K562 (cell line): Measurements from ENCODE around the gene MEIS2. TPM values are rescaled to one million over a fixed set of nuclear protein-coding genes. Genes with fewer than 3 reads are reported as not detected.

Source experiments
- ATAC-seq: fragments of 200-7000 bp; cut with Tn5 transposase; 3 replicates; pipeline ENCODE4 v1.9.1; 2020; ENCODE audit warnings: moderate library complexity
- BruUV-seq: library from RNA; stranded (reverse); fragments of 400-500 nt; replicated peaks from 2 replicates; lab custom pipeline; 2021; lab: Mats Ljungman, UMichigan
- CTCF ChIA-PET: fragments of 300-600 bp; formaldehyde crosslinking; extraction: SDS; loops from one replicate; lab custom pipeline; 2021; ENCODE audit warnings: low intra/inter-chr PET ratio; lab: Yijun Ruan, JAX
- POLR2A ChIA-PET: fragments of 300-600, 350-650 bp; sonication (Branson Sonifier 250); formaldehyde crosslinking; extraction: SDS; loops from one replicate; lab custom pipeline; 2021; ENCODE audit warnings: antibody characterized with exemption, inconsistent platforms; lab: Yijun Ruan, JAX
- DNase-seq, 4 experiments: peaks; one replicate each; pipeline versions ENCODE4 v3.0.0 to v3.0.0-alpha.2; 2011 to 2018; ENCODE audit warnings: low spot score in 3 of 4, mixed read lengths in 3 of 4; ENCODE audit errors: extremely low read depth in 1 of 4
- FAIRE-seq: peaks from 2 replicates; lab custom pipeline; 2011; peaks lifted over from hg19 to GRCh38; lab: Jason Lieb, UNC
- H2AFZ ChIP-seq: 2 replicates; pipeline ENCODE4 v1.6.0; 2011; ENCODE audit warnings: low read depth, low read length, control low read depth, inconsistent platforms
- H3K27ac ChIP-seq: fragments of 200-600 bp; 3 replicates; pipeline ENCODE4 v1.8.0; 2011; ENCODE audit warnings: low read depth, mild to moderate bottlenecking, control low read depth, inconsistent platforms, low read length, moderate library complexity, mixed read lengths; ENCODE audit errors: extremely low read depth
- H3K27me3 ChIP-seq, 2 experiments: fragments of 300-600 bp in 1 of 2; 2 replicates in 1 of 2; 3 replicates in 1 of 2; pipeline versions ENCODE4 v1.6.0 to v1.8.0; 2011; ENCODE audit warnings: inconsistent platforms in 2 of 2, low read length in 2 of 2, mild to moderate bottlenecking in 1 of 2, mixed read lengths in 1 of 2, moderate library complexity in 1 of 2; ENCODE audit not compliant: control insufficient read depth in 2 of 2, insufficient read depth in 2 of 2
- H3K36me3 ChIP-seq: fragments of 300-600 bp; 3 replicates; pipeline ENCODE4 v1.8.0; 2011; ENCODE audit warnings: mild to moderate bottlenecking, low read length, inconsistent platforms; ENCODE audit not compliant: control insufficient read depth, insufficient read depth
- H3K4me1 ChIP-seq, 2 experiments: fragments of 200-600 bp in 1 of 2; replicated peaks in 1 of 2; 2 replicates in 1 of 2; 3 replicates in 1 of 2; pipeline versions ENCODE4 v1.5.1 to v1.8.0; 2011; ENCODE audit warnings: inconsistent platforms in 2 of 2, low read length in 2 of 2, mild to moderate bottlenecking in 1 of 2, mixed read lengths in 1 of 2, moderate library complexity in 1 of 2; ENCODE audit not compliant: control insufficient read depth in 2 of 2, insufficient read depth in 2 of 2
- H3K4me2 ChIP-seq: 2 replicates; pipeline ENCODE4 v1.6.1; 2011; ENCODE audit warnings: low read length, control low read depth, inconsistent platforms, mixed read lengths; ENCODE audit not compliant: insufficient read depth
- H3K4me3 ChIP-seq: fragments of 200-600 bp; sonication (generic), shearing (Covaris generic); 2 replicates; pipeline ENCODE4 v1.5.1; 2016; ENCODE audit warnings: control low read depth, inconsistent platforms
- H3K79me2 ChIP-seq: fragments of 200-600 bp; 3 replicates; pipeline ENCODE4 v1.8.0; 2011; ENCODE audit warnings: low read length, inconsistent platforms; ENCODE audit not compliant: control insufficient read depth, insufficient read depth
- H3K9ac ChIP-seq, 2 experiments: 2 replicates each; pipeline versions ENCODE4 v1.6.0 to v1.6.1; 2011; ENCODE audit warnings: low read depth in 2 of 2, low read length in 2 of 2, control low read depth in 1 of 2, inconsistent platforms in 1 of 2, mild to moderate bottlenecking in 1 of 2, mixed read lengths in 1 of 2; ENCODE audit not compliant: insufficient read depth in 1 of 2
- H3K9me1 ChIP-seq: one replicate; pipeline ENCODE4 v1.6.0; 2011; ENCODE audit warnings: inconsistent platforms, mild to moderate bottlenecking, low read length, moderate library complexity; ENCODE audit not compliant: control insufficient read depth, insufficient read depth
- H3K9me3 ChIP-seq: replicated peaks from 2 replicates; pipeline ENCODE4 v1.5.1; 2011; ENCODE audit warnings: low read depth, low read length, inconsistent platforms; ENCODE audit not compliant: control insufficient read depth, insufficient read depth
- H4K20me1 ChIP-seq: replicated peaks from 2 replicates; pipeline ENCODE4 v1.6.1; 2011; ENCODE audit warnings: low read length, inconsistent platforms, mixed read lengths; ENCODE audit not compliant: control insufficient read depth, insufficient read depth
- KAT8 ChIP-seq: fragments of 450-650 bp; IDR thresholded peaks from 2 replicates; pipeline ENCODE4 v1.6.1; 2016; ENCODE audit warnings: low read depth, mild to moderate bottlenecking
- RAD21 ChIP-seq, 2 experiments: fragments of 250-450 bp in 1 of 2; fragments of 450-650 bp in 1 of 2; sonication (Bioruptor Pico) in 1 of 2; formaldehyde crosslinking in 1 of 2; IDR thresholded peaks in 1 of 2; conservative IDR thresholded peaks in 1 of 2; 2 replicates each; pipeline versions ENCODE4 v1.4.0 to v1.8.0; 2020 to 2022; ENCODE audit warnings: mild to moderate bottlenecking in 2 of 2, moderate library complexity in 1 of 2
- ZNF778 ChIP-seq: fragments of 450-650 bp; formaldehyde crosslinking; IDR thresholded peaks from 2 replicates; pipeline ENCODE4 v1.4.0; 2020; ENCODE audit warnings: mild to moderate bottlenecking, moderate library complexity
- WGBS: fragments of 100-300 bp; shearing (Covaris generic); methylation state at CpG from one replicate; pipeline ENCODE4 v1.1.6; 2016; ENCODE audit warnings: low coverage, mixed read lengths; ENCODE audit not compliant: insufficient coverage; ENCODE audit errors: missing lambda C conversion rate; 5-methylcytosine and 5-hydroxymethylcytosine counted together
- in situ Hi-C: fragments of 300-500 bp; cut with MboI; formaldehyde crosslinking; loops from 4 replicates; pipeline ENCODE4 v1.15.0; 2018; ENCODE audit warnings: inconsistent platforms, mixed read lengths
- intact Hi-C: fragments of 100-400 bp; cut with micrococcal nuclease; formaldehyde crosslinking; loops from 2 replicates; pipeline ENCODE4 v1.14.2; 2022
- polyA plus RNA-seq, 8 experiments: library from polyadenylated mRNA; depleted of rRNA in 4 of 8; stranded (reverse) in 5 of 8; unstranded in 3 of 8; fragments of >200 nt; fragmentation: Nextera tagmentation in 2 of 8; fragmentation: Illumina TruSeq in 1 of 8; extraction: Ambion mirVana in 2 of 8; extraction: Trizol in 1 of 8; gene quantifications; 2 replicates each; pipeline versions ENCODE4 v1.2.1 to v1.2.3, GENCODE V29; 2011 to 2014; ENCODE audit warnings: inconsistent platforms in 1 of 8, missing spikeins in 1 of 8
- total RNA-seq, 7 experiments: library from RNA; depleted of rRNA in 6 of 7; stranded (reverse); fragments of >200 nt in 6 of 7; fragmentation: Illumina TruSeq in 2 of 7; extraction: Trizol in 2 of 7; gene quantifications; 2 replicates each; pipeline versions ENCODE4 v1.2.1 to v1.2.3, GENCODE V29; 2011 to 2021; ENCODE audit warnings: low replicate concordance in 1 of 7

Gene MEIS2
- total and polyA plus RNA-seq, 9 of the 15 experiments (the other 6 are each of a cell fraction or from before 2014, with no cell fraction given) = 7.5 to 64.2 (median 22.3) TPM

DNA sequence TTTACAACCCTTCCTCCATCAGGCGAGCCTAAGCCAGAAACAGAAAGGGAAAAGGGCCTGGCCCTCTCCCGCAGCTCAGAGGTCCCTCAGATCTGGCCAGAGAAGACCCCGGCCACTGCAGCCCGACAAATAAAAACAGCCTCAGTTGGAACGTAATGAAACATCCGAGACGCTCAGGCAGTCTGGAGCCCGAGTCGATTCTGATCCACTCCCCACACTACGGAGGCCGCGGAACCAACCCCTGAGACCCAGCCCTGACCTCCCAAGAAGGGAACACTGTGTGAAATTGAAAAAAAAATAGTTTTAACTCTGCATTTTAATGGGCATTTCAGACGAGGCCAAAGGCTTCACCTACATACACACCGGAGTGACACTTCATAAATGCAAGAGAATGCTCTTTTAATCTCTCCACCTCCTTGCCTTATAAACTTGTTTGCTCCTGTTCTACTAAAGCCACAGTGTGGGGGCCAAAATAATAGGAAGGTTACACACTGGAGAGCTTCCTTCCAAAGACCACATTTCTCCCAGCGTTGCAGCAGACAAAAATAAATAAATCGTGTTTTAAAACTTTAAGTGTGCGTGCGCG, 3.7 kb downstream of the MEIS2 start:
- Histone ChIP-seq H3K27me3 (no peaks in the 10 kb centered on the region), H3K9ac (peak overlapping the region; percentile 89 to 99), H3K79me2 (peaks cover 65% of the 10 kb centered on the region), H3K9me3 (no peaks in the 10 kb centered on the region), H4K20me1 (no peaks in the 10 kb centered on the region), H3K36me3 (peaks cover 52% of the 10 kb centered on the region), H3K9me1 (no peaks in the 10 kb centered on the region), H3K4me1 (peaks cover 9 to 34% of the 10 kb centered on the region in 2 experiments; a peak in 4 of 5 replicates), H3K27ac (peak overlapping the region; percentile 99; the same call in 1 of the 3 replicates), H3K4me2 (peak overlapping the region; percentile 86), H2AFZ (peak overlapping the region; percentile 7; the same call in 1 of the 2 replicates), H3K4me3 (peak overlapping the region; percentile 87)
- POLR2A ChIA-PET = interaction anchor here (0.7 to 1.3 kb wide), 4 partner anchors 10 to 1885 kb away, joined by 3 to 9 read pairs (median 3); no protein-coding TSS in a partner anchor
- no peak for FAIRE-seq
- CTCF ChIA-PET = no interaction called here
- in situ Hi-C loops = no loop called here
- BruUV-seq = no TSS peak
- no peak for ATAC-seq
- intact Hi-C loops = no loop called here
- no peak for DNase-seq
- 76% methylated on average over 19 of the region's 19 CpGs for WGBS
- TF ChIP-seq ZNF778 (CRISPR knock-in tag) = no peak
- TF ChIP-seq KAT8 = no peak
- TF ChIP-seq RAD21 (CRISPR knock-in tag; conservative IDR thresholded peaks at IDR 0.05 in 1 of 2, IDR thresholded peaks at IDR 0.05 in 1 of 2) = no peak
